Upper lobe of left lung (tissue), 6 donors: ENCODE data around the gene LEUTX. TPM values are rescaled to one million over a fixed set of nuclear protein-coding genes. Genes with fewer than 3 reads are reported as not detected.

Source experiments
- ATAC-seq, 2 donors: fragments of 200-7000 bp; cut with Tn5 transposase; one replicate each; pipeline ENCODE4 v1.9.1; 2022; ENCODE audit warnings: mild to moderate bottlenecking in 2 of 2, moderate library complexity in 2 of 2; ENCODE audit not compliant: low FRiP score in 2 of 2
- DNase-seq, 2 donors: peaks; one replicate each; pipeline ENCODE4 v3.0.0-alpha.2; 2019 to 2020
- H3K27ac ChIP-seq, 4 donors: fragments of 200-600 bp; sonication (generic); one replicate each; pipeline ENCODE4 v1.5.1; 2016 to 2019
- H3K27me3 ChIP-seq, 4 donors: fragments of 200-600 bp; sonication (generic); one replicate each; pipeline ENCODE4 v1.5.1; 2017 to 2019
- H3K36me3 ChIP-seq, 4 donors: fragments of 200-600 bp; sonication (generic); one replicate each; pipeline ENCODE4 v1.5.1; 2016 to 2019
- H3K4me1 ChIP-seq, 4 donors: fragments of 200-600 bp; sonication (generic); one replicate each; pipeline ENCODE4 v1.5.1; 2018 to 2019
- H3K4me3 ChIP-seq, 4 donors: fragments of 200-600 bp; sonication (generic); one replicate each; pipeline ENCODE4 v1.5.1; 2017 to 2019; ENCODE audit warnings: mild to moderate bottlenecking in 2 of 4, moderate library complexity in 1 of 4
- H3K9me3 ChIP-seq, 4 donors: fragments of 200-600 bp; sonication (generic); one replicate each; pipeline ENCODE4 v1.5.1; 2018 to 2019
- EP300 ChIP-seq, 4 donors: sonication (generic); formaldehyde crosslinking; IDR thresholded peaks; one replicate each; pipeline ENCODE4 v1.5.1; 2017; ENCODE audit warnings: antibody characterized with exemption in 4 of 4, control low read depth in 2 of 4
- POLR2A ChIP-seq, 4 donors: fragments of 450-650 bp; IDR thresholded peaks; one replicate each; pipeline ENCODE4 v1.5.1; 2016 to 2017; ENCODE audit warnings: antibody characterized with exemption in 4 of 4, mild to moderate bottlenecking in 2 of 4
- POLR2AphosphoS5 ChIP-seq, 2 donors: sonication (generic); formaldehyde crosslinking; IDR thresholded peaks; one replicate each; pipeline ENCODE4 v1.5.1; 2017; ENCODE audit warnings: antibody characterized with exemption in 2 of 2
- WGBS, 2 donors: methylation state at CpG; one replicate each; pipeline ENCODE4 v1.1.5; 2017 to 2018; 5-methylcytosine and 5-hydroxymethylcytosine counted together
- total RNA-seq, 6 donors: library from RNA; depleted of rRNA in 4 of 6; stranded (reverse); fragments of >200 nt in 4 of 6; gene quantifications; one replicate each; pipeline versions ENCODE4 v1.1.0 to v1.2.1, GENCODE V29; 2016 to 2021
- TF ChIP-seq, protein P1 (sequence below), 6 experiments: fragments of 450-650 bp in 4 of 6; fragments of 200-600 bp in 2 of 6; sonication (generic) in 2 of 6; IDR thresholded peaks; one replicate each; pipeline ENCODE4 v1.5.1; 2016 to 2019; ENCODE audit warnings: antibody characterized with exemption in 6 of 6
- donor health status: DM: no; HTN: no; CAD: no; lungs with moderate emphysema.
- donor health status: DM: no; HTN: yes; CAD: no; lungs with severe emphysema.

Gene LEUTX
- total RNA-seq, 6 donors from 2014 or later: not detected

DNA sequence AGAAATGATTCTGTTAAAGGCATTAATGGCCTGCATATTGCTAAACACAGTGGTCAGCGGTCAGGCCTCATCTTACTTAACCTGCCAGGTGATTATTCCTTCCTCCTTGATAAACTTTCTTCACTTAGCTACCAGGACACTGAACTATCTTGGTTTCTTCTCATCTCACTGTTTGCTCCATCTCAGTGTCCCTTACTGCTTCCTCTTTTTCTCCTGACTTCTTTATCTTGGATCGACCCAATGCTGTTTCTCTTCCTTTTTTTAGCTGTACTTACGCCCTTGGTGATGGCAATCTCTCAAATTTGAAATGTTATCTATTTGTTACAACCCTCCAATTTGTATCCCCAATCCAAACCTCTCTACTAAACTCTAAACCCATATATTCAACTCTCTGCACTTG lies 33.0 kb upstream of the LEUTX start:
- TF ChIP-seq POLR2AphosphoS5 (IDR thresholded peaks at IDR 0.05) (no peak), EP300 (IDR thresholded peaks at IDR 0.05) (no peak), POLR2A (IDR thresholded peaks at IDR 0.05) (no peak)
- TF ChIP-seq, protein P1, sequence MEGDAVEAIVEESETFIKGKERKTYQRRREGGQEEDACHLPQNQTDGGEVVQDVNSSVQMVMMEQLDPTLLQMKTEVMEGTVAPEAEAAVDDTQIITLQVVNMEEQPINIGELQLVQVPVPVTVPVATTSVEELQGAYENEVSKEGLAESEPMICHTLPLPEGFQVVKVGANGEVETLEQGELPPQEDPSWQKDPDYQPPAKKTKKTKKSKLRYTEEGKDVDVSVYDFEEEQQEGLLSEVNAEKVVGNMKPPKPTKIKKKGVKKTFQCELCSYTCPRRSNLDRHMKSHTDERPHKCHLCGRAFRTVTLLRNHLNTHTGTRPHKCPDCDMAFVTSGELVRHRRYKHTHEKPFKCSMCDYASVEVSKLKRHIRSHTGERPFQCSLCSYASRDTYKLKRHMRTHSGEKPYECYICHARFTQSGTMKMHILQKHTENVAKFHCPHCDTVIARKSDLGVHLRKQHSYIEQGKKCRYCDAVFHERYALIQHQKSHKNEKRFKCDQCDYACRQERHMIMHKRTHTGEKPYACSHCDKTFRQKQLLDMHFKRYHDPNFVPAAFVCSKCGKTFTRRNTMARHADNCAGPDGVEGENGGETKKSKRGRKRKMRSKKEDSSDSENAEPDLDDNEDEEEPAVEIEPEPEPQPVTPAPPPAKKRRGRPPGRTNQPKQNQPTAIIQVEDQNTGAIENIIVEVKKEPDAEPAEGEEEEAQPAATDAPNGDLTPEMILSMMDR (IDR thresholded peaks at IDR 0.05): no peak
- no peaks in the 10 kb centered on the region for H3K36me3 ChIP-seq
- no peak overlapping the region for H3K4me3 ChIP-seq
- H3K9me3 ChIP-seq: no peaks in the 10 kb centered on the region
- ATAC-seq (no peak), DNase-seq (no peak)
- no peaks in the 10 kb centered on the region for H3K4me1 ChIP-seq
- no peaks in the 10 kb centered on the region for H3K27me3 ChIP-seq
- WGBS, 2 donors: 61 to 62% methylated on average over 3 of the region's 3 CpGs
- no peak overlapping the region for H3K27ac ChIP-seq

DNA sequence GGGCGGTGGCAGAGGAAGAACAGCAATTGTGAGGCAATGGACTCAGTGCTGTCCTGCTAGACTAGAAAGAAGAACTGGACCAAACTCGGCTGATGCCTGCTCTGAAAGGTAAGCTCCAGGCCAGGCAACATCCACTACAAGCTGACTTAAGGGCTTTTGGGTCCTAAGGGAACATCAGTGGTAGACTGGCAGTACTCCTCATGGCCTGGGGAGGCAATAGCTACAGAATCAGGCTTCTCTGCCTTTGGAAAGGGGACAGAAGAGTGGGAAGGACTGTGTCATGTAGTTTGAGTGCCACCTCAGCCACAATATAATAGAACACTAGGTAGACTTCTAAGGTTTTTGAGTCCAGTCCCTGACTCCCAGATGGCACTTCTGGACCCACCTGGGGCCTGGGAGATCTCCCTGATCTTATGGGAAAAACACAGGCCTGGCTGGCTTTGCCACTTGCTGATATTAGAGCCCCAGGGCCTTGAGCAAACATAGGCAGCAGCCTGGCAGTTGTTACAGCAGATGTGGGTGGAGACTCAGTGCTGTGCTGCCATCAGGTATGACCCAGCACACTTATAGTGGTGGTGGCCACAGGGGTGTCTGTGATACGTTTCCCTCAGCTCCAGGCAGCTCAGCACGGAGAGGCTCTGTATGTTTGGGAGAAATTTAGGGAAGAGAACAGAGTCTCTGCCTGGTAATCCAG lies 31.7 kb upstream of the LEUTX start:
- H3K27ac ChIP-seq: no peak overlapping the region
- H3K4me3 ChIP-seq: no peak overlapping the region
- WGBS, 2 donors: 66 to 75% methylated on average over 2 to 4 of the region's 4 CpGs

DNA sequence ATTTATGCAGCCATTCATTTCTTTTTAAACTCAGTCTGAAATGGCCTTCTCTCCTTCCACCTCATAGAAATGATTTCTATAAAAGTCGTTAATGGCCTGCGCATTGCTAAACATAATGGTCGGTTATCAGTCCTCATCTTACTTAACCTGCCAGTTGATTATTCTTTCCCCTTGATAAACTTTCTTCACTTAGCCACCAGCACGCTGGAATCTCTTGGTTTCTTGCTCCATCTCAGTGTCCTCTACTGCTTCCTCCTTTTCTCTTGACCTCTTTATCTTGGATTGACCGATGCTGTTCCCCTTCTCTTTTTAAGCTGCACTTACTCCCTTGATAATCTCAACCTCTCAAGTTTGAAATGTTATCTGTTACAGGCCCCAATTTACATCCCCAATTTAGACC lies 28.7 kb upstream of the LEUTX start:
- no peak for ATAC-seq
- no peak for TF ChIP-seq EP300 (IDR thresholded peaks at IDR 0.05)
- TF ChIP-seq, protein P1 (IDR thresholded peaks at IDR 0.05): no peak
- no peak for TF ChIP-seq POLR2A (IDR thresholded peaks at IDR 0.05)
- no peak for TF ChIP-seq POLR2AphosphoS5 (IDR thresholded peaks at IDR 0.05)

More for the DNA sequence above, 31.7 kb upstream of the LEUTX start:
- no peak for DNase-seq
- H3K4me1 ChIP-seq: no peaks in the 10 kb centered on the region
- no peaks in the 10 kb centered on the region for H3K36me3 ChIP-seq
- ATAC-seq: no peak
- TF ChIP-seq POLR2AphosphoS5 (IDR thresholded peaks at IDR 0.05): no peak
- TF ChIP-seq, protein P1 (IDR thresholded peaks at IDR 0.05): no peak
- TF ChIP-seq EP300 (IDR thresholded peaks at IDR 0.05): no peak
- TF ChIP-seq POLR2A (IDR thresholded peaks at IDR 0.05): no peak
- no peaks in the 10 kb centered on the region for H3K9me3 ChIP-seq
- no peaks in the 10 kb centered on the region for H3K27me3 ChIP-seq

DNA sequence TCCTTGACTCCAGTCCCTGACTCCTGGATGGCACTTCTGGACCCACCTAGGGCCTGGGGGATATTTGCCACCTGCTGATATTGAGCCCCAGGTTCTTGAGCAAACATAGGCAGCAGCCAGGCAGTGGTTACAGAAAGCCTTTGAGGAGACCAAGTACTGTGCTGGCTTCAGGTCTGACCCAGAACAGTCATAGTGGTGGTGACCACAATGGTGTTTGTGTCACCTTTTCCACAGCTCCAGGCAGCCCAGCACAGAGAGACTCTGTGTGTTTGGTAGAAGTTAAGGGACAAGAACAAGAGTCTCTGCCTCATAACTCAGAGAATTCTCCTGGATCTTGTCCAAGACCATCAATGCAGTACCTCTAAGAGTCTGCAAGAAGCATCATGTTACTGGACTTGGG lies 26.3 kb upstream of the LEUTX start:
- no peaks in the 10 kb centered on the region for H3K4me1 ChIP-seq
- no peak overlapping the region for H3K4me3 ChIP-seq
- no peak for DNase-seq
- H3K27me3 ChIP-seq: no peaks in the 10 kb centered on the region
- TF ChIP-seq POLR2A (IDR thresholded peaks at IDR 0.05) (no peak), POLR2AphosphoS5 (IDR thresholded peaks at IDR 0.05) (no peak), EP300 (IDR thresholded peaks at IDR 0.05) (no peak)
- TF ChIP-seq, protein P1 (IDR thresholded peaks at IDR 0.05): no peak
- no peaks in the 10 kb centered on the region for H3K36me3 ChIP-seq
- no peak for ATAC-seq
- no peaks in the 10 kb centered on the region for H3K9me3 ChIP-seq
- no peak overlapping the region for H3K27ac ChIP-seq

More for the DNA sequence above, 28.7 kb upstream of the LEUTX start:
- DNase-seq: no peak
- Histone ChIP-seq H3K9me3 (no peaks in the 10 kb centered on the region), H3K27me3 (no peaks in the 10 kb centered on the region), H3K4me3 (no peak overlapping the region), H3K4me1 (no peaks in the 10 kb centered on the region), H3K27ac (no peak overlapping the region), H3K36me3 (no peaks in the 10 kb centered on the region)
- WGBS, 2 donors: 83 to 85% methylated on average over 5 of the region's 5 CpGs

DNA sequence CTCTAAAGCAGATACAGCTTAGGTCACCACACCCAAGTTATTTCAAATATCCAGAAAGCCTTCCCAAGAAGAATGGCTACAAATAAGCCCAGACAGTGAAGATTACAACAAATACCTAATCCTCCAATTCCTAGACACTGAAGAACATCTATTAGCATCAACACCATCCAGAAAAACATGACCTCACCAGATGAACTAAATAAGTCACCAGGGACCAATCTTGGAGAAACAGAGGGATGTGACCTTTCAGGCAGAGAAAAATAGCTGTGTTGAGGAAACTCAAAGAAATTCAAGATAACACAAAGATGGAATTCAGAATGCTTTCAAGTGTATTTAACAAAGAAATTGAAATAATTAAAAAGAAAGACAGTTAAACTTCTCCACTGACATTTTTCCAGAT lies 25.9 kb upstream of the LEUTX start:
- TF ChIP-seq, protein P1 (IDR thresholded peaks at IDR 0.05): no peak
- Histone ChIP-seq H3K27me3 (no peaks in the 10 kb centered on the region), H3K4me3 (no peak overlapping the region), H3K36me3 (no peaks in the 10 kb centered on the region), H3K9me3 (no peaks in the 10 kb centered on the region), H3K4me1 (no peaks in the 10 kb centered on the region), H3K27ac (no peak overlapping the region)
- ATAC-seq (no peak), DNase-seq (no peak)
